ENCODE measurements around the gene ECSIT.

- TF ChIP-seq CTCF (IDR thresholded peaks at IDR 0.05), result no peak
- no peak for TF ChIP-seq POLR2A (IDR thresholded peaks at IDR 0.05)
These were observed 34.2 kb downstream of the ECSIT start for GRCh38 chr19:11494634-11495285.

All from vagina (tissue), 2 donors.